ENCODE data around the gene BANF2.

GRCh38 chr20:17773619-17774018 is 73.9 kb downstream of the BANF2 start:
- TF ChIP-seq EZH2 (IDR thresholded peaks at IDR 0.05; ENCODE audit: borderline replicate concordance, insufficient read depth, low read length, poor library complexity, severe bottlenecking) (no peak), MXI1 (conservative IDR thresholded peaks at IDR 0.05; ENCODE audit: poor library complexity, severe bottlenecking) (no peak), CTCF (IDR thresholded peaks at IDR 0.05; ENCODE audit: poor library complexity, severe bottlenecking) (no peak), TAF1 (IDR thresholded peaks at IDR 0.05; ENCODE audit: low read depth) (no peak), POLR2AphosphoS5 (IDR thresholded peaks at IDR 0.05) (no peak)

Measured in neural cell (in vitro differentiated cells).